Measurements from ENCODE around the gene GAMT.

GRCh38 chr19:1383017-1383311, 18.4 kb downstream of the GAMT start:
- peak; percentile 48; the same call in 1 of the 2 replicates for TF ChIP-seq CTCF (conservative IDR thresholded peaks at IDR 0.05; ENCODE audit: low read length)
- no peak for TF ChIP-seq EZH2phosphoT487 (IDR thresholded peaks at IDR 0.05; ENCODE audit: borderline replicate concordance)
